OCI-LY1 (cell line): Measurements from ENCODE around the gene C1orf105.

Experiments used
- CTCF ChIP-seq: fragments of 200-600 bp; sonication (generic), shearing (Covaris generic); IDR thresholded peaks from 2 replicates; pipeline ENCODE4 v1.5.1; 2017; ENCODE audit warnings: mild to moderate bottlenecking, antibody characterized with exemption, low read length, moderate library complexity, mixed read lengths
- EZH2 ChIP-seq: fragments of 200-600 bp; sonication (generic), shearing (Covaris generic); IDR thresholded peaks from 2 replicates; pipeline ENCODE4 v1.8.0; 2017; ENCODE audit warnings: borderline replicate concordance, mixed run types, mild to moderate bottlenecking, antibody characterized with exemption, low read length, moderate library complexity, mixed read lengths

DNA sequence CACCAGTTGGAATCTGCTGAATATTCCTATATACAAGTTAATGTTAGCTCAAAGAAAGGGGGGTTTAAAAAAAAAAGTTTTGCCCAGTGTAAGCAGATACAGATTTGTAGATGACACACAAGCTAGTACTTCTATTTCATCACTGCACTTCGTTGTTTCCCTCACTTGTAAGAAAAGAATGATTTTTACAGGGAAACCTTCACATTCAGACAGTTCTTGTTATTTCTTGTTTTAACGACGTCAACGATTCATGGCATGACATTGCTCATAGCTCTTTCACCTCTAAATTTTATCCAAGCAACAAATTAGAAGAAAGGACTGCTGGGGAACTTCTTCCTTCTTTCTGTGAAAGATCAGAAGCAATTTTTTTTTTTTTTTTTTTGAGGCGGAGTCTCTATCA lies 25.7 kb upstream of the C1orf105 start:
- no peak for TF ChIP-seq CTCF
- no peak for TF ChIP-seq EZH2
